Duodenal mucosa (tissue), 2 donors: ENCODE results near the gene NES.

Source experiments
- H3K27ac ChIP-seq: one replicate; pipeline ENCODE4 v1.7.0; 2013; ENCODE audit warnings: low read depth, low read length
- H3K27me3 ChIP-seq, 2 donors: one replicate each; pipeline ENCODE4 v1.7.0; 2013; ENCODE audit warnings: low read length in 2 of 2, control low read depth in 1 of 2; ENCODE audit not compliant: insufficient read depth in 2 of 2, control insufficient read depth in 1 of 2
- H3K36me3 ChIP-seq, 2 donors: one replicate each; pipeline ENCODE4 v1.7.0; 2013; ENCODE audit warnings: low read length in 2 of 2, control low read depth in 1 of 2; ENCODE audit not compliant: insufficient read depth in 2 of 2, control insufficient read depth in 1 of 2
- H3K4me1 ChIP-seq, 2 donors: one replicate each; pipeline ENCODE4 v1.7.0; 2013; ENCODE audit warnings: low read length in 2 of 2, control low read depth in 1 of 2; ENCODE audit not compliant: insufficient read depth in 2 of 2, control insufficient read depth in 1 of 2
- H3K4me3 ChIP-seq, 2 donors: one replicate each; pipeline ENCODE4 v1.7.0; 2013; ENCODE audit warnings: low read length in 2 of 2, low read depth in 1 of 2
- H3K9ac ChIP-seq, 2 donors: one replicate each; pipeline ENCODE4 v1.7.0; 2013; ENCODE audit warnings: low read length in 2 of 2, low read depth in 1 of 2
- H3K9me3 ChIP-seq, 2 donors: one replicate each; pipeline ENCODE4 v1.7.0; 2013; ENCODE audit warnings: low read length in 2 of 2, control low read depth in 1 of 2; ENCODE audit not compliant: control insufficient read depth in 1 of 2

NES gene

DNA sequence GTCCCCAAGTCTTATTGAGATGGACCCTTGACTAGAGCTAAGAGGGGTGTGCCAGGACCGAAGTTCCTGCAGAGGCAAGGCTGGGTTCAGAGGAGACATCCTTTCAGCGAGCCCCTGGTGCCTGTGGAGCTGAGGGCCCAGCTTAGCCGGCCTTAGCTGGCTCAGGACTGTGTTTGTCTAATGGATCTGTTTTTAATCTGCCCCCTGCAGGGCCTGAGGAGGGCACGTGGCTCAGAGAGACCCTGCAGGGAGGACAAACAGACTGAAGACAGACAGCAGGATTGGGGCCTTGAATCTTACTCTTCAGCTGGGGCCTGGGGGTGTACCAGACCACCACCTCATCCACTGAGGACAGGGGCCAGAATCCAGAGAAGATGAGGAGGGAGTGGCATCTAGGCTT is 26.5 kb upstream of the NES start:
- no peaks in the 10 kb centered on the region for H3K9me3 ChIP-seq
- no peak overlapping the region for H3K9ac ChIP-seq
- peaks cover 31% of the 10 kb centered on the region in 2 donors for H3K27me3 ChIP-seq
- H3K27ac ChIP-seq: no peak overlapping the region
- H3K4me3 ChIP-seq: no peak overlapping the region
- peaks cover 29 to 30% of the 10 kb centered on the region in 2 donors for H3K4me1 ChIP-seq
- H3K36me3 ChIP-seq: no peaks in the 10 kb centered on the region

DNA sequence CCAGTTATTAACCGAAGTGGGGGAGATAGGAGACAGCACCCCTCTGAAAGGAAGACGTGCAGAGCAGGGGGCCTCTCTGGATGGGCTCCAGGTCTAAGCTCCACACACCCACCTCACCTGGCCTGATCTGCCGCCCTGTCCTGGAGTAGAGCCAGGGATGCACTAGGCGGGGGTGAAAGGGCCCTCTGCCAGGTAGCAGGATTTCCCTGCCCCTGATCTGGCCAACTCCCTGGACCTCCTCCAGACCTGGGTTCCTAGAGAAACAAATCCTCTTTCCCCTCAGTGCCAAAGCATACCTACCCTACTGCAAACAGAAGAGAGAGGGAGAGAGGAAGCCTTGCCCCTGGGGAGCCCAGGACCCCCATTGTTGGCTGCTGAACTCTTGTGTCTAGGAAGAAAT is 26.1 kb upstream of the NES start:
- Histone ChIP-seq H3K9ac (no peak overlapping the region), H3K4me1 (peaks cover 28 to 29% of the 10 kb centered on the region in 2 donors), H3K27me3 (peaks cover 31% of the 10 kb centered on the region in 2 donors), H3K4me3 (no peak overlapping the region), H3K36me3 (no peaks in the 10 kb centered on the region), H3K27ac (no peak overlapping the region), H3K9me3 (no peaks in the 10 kb centered on the region)

DNA sequence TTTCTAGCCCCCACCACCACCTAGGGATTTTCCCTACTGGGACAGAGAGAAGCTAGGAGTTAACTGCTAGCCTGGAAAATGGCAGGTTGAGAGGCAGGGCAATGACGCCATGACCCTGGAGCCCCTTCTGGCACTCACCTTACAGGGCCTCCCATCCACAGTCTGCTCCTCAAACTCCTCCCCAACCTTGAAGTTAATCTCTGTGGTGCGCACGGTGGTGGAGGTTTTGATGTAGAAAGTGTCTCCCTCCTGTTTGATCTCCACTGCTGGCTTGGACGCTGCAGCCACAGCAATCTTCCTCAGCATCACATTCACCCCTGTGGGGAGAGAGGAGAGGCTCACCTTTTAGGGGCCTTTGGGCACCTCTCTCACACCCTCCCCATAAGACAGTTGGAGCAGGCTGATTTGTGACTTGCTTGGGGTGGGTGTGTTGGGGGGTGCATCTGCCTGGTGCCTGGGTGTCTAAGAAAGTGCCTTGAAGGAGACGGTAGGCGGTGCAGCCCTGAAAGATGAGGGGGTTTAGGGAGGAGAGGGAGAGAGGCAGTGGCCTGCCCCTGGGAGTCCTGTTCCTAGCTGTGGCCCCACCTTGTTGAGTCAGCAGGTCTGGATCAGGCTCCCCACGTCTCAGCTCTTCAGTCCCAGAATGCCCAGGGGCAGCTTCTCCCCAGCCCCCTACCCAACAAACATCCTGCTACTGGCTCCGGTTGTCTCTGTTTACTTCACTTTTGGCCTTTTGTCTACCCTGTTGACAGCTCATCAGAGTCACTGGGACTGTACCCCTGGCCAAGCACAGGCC is 23.7 kb upstream of the NES start:
- Histone ChIP-seq H3K9me3 (no peaks in the 10 kb centered on the region), H3K27ac (no peak overlapping the region), H3K4me1 (peaks cover 14 to 18% of the 10 kb centered on the region in 2 donors), H3K9ac (no peak overlapping the region), H3K27me3 (peaks cover 29 to 31% of the 10 kb centered on the region in 2 donors), H3K36me3 (no peaks in the 10 kb centered on the region), H3K4me3 (no peak overlapping the region)

DNA sequence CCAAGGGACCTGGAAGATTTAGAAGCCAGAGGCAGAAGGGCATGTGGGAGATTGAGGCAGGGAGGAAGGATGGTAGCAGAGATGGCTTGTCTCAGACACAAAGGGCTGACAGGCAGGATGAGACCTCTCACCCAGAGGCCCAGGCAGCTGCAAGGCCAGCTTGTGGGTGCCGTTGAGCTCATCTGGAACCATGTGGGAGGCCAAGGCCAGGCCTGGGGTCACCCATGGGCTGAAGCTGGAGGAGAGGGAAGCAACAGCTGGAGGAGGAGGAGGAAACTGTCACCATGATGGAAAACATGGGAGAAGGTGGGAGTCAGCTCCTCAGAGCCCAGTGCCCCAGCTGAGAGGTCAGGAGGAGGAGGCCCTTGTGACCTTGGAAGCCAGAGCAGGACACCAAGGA is 21.8 kb upstream of the NES start:
- Histone ChIP-seq H3K4me1 (peaks cover 6% of the 10 kb centered on the region in 2 donors), H3K4me3 (no peak overlapping the region), H3K9ac (no peak overlapping the region), H3K27ac (no peak overlapping the region), H3K9me3 (no peaks in the 10 kb centered on the region), H3K27me3 (peaks cover 12 to 16% of the 10 kb centered on the region in 2 donors), H3K36me3 (no peaks in the 10 kb centered on the region)

DNA sequence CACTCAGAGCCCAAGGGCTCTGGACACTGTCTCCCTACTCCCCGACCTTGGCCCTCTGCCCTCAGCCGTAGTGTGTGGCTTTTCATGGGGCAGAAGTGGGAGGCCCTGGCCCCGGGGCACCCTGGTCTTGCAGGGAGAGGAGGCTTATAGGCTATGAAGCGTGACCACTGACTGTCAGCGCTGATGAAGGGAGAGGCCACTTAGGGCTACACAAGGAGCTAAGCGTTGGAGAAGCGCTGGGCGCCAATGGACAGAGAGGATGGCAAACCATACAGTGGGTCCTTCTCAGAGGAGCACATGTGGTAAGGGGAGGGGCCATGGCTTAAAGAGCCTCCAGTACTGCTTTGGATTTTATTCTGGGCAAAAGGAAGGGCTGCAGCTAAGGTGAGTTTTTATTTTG is 20.3 kb upstream of the NES start:
- H3K9me3 ChIP-seq: no peaks in the 10 kb centered on the region
- H3K4me1 ChIP-seq: peaks cover 21% of the 10 kb centered on the region in 2 donors
- no peak overlapping the region for H3K9ac ChIP-seq
- peaks cover 5% of the 10 kb centered on the region in 2 donors for H3K27me3 ChIP-seq
- no peak overlapping the region for H3K4me3 ChIP-seq
- no peak overlapping the region for H3K27ac ChIP-seq
- H3K36me3 ChIP-seq: no peaks in the 10 kb centered on the region

DNA sequence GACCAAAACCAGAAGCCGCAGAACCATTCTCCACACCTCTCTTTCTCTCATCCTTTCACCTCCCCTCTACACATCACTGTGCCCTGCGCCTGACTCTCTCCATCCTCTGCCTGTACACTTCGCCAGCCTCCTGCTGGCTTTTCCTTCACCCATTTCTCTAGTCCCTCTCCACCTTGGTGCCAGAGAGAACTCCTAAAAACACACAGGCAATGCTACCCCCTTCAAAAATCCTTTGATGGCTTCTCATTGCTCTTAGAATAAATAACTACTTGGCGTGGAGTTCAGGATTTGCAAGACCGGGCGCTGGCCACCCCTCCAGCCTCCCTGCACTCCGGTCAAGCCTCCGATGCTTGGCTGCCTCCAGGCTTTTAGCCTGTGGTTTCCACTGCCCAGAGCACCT is 19.5 kb upstream of the NES start:
- no peak overlapping the region for H3K4me3 ChIP-seq
- H3K9ac ChIP-seq: no peak overlapping the region
- H3K9me3 ChIP-seq: no peaks in the 10 kb centered on the region
- H3K27ac ChIP-seq: no peak overlapping the region
- peaks cover 5 to 12% of the 10 kb centered on the region in 2 donors for H3K27me3 ChIP-seq
- H3K4me1 ChIP-seq: peaks cover 25 to 27% of the 10 kb centered on the region in 2 donors
- no peaks in the 10 kb centered on the region for H3K36me3 ChIP-seq

DNA sequence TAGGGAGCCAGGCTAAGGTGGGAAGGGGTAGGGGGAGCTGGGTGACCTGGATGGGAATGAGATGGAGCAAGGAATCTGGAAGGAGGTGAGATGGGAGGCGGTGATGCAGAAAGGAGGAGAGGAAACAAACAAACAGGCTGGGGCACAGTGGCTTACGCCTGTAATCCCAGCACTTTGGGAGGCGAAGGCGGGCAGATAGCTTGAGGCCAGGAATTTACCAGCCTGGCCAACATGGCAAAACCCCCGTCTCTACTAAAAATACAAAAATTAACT is 17.4 kb upstream of the NES start:
- H3K36me3 ChIP-seq: no peaks in the 10 kb centered on the region
- peaks cover 16 to 29% of the 10 kb centered on the region in 2 donors for H3K27me3 ChIP-seq
- H3K9me3 ChIP-seq: no peaks in the 10 kb centered on the region
- no peak overlapping the region for H3K27ac ChIP-seq
- no peak overlapping the region for H3K4me3 ChIP-seq
- peaks cover 27 to 36% of the 10 kb centered on the region in 2 donors for H3K4me1 ChIP-seq
- no peak overlapping the region for H3K9ac ChIP-seq

DNA sequence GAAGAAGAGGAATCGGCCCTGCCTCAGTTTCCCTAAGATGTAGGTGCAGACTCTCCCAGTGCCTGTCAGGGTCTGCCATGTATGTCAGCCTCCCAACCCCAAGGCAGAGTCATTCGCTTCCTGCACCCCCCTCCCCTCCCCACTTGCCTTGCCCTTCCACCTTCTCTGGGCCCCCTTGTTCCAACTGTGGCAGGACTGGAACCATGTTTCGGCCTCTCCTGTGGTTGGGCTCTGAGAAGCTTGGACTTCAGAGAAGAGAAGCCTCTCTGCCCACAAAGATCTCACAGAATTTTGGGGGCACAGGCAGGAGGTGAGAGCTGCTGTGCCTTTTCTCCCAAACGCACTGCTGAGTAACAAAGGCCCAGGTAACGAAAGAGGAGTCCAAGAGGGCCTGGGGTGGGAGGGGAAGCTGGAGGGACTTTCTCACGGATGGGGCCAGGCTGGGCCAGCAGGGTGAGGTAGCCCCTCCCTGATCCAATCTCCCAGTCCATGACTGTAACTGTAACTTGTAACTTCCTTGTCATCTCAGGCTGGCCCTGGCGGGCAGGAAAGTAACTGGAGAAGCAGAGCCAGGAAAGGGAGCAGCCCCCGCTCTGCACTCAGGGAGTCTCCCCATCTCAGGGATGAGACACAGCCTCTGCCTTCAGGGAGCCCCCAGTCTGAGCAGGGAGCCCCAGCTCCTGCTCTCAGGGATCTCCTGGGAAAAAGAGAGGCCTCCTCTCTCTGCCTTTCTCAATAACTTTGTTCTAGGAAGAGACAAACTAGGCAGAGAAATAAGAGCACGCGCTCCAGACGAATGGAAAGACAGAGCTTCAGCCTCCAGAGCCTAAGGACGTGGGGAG is 16.9 kb upstream of the NES start:
- Histone ChIP-seq H3K27ac (no peak overlapping the region), H3K36me3 (no peaks in the 10 kb centered on the region), H3K4me3 (no peak overlapping the region), H3K27me3 (peaks cover 16 to 33% of the 10 kb centered on the region in 2 donors), H3K9me3 (no peaks in the 10 kb centered on the region), H3K4me1 (peaks cover 30 to 39% of the 10 kb centered on the region in 2 donors), H3K9ac (no peak overlapping the region)

DNA sequence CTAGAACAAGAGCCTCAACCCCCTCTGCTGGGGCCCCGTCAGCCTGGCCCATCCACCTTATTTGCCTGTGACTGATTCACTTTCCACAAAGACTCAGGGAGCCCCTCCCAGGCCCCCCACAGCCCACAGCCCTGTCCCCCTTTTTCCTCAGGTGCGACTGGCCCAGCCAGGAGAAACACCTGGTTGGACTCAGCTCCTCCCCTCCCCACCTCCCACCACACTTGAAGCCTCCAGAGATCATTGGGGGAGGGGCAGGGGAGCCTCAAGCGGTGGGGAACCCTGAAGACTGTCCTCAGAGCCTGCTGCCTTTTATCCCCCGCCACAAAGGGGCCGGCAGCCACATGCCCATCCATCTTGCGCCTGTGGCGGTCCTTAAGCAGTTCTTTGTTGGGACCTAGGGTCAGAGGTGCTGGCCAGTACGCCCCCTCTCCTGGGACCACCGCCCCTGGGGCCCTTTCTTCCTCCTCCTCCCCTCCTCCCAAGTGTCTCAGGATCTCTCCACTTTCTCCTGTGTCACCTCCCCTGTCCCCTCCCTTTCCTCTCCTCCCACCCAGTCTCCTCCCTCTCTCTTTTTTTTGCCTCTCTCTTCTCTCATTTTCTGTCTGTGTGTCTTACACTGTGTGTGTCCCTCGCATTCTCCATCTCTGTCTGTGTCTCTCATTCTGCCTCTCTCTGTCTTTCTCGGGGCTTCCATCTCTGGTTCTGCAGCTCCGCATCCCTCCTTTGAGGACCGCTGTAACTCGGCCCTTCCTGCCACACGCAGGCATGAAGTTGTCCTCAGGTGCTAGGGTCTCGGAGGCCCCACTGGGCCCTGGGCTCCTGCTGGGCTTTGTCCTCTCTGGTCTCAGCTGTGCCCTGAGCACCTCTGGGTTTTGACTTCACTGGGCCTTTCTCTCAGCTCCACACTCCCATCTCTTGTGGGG is 16.0 kb upstream of the NES start:
- Histone ChIP-seq H3K36me3 (no peaks in the 10 kb centered on the region), H3K9ac (no peak overlapping the region), H3K27ac (no peak overlapping the region), H3K4me3 (no peak overlapping the region), H3K27me3 (peaks cover 16 to 38% of the 10 kb centered on the region in 2 donors), H3K4me1 (peaks cover 30 to 39% of the 10 kb centered on the region in 2 donors), H3K9me3 (no peaks in the 10 kb centered on the region)
